Left ventricle myocardium inferior (tissue), 1 donor: ENCODE results near the gene SAYSD1. TPM values are rescaled to one million over a fixed set of nuclear protein-coding genes. Genes with fewer than 3 reads are reported as not detected.

Source experiments
- DNase-seq: peaks from one replicate; pipeline ENCODE4 v3.0.0-alpha.2; 2020
- H3K27ac ChIP-seq: fragments of 200-600 bp; replicated peaks from 2 replicates; pipeline ENCODE4 v1.8.0; 2021
- H3K27me3 ChIP-seq: fragments of 200-600 bp; 2 replicates; pipeline ENCODE4 v1.8.0; 2021; ENCODE audit warnings: low read depth
- H3K36me3 ChIP-seq: fragments of 200-600 bp; 2 replicates; pipeline ENCODE4 v1.8.0; 2021
- H3K4me1 ChIP-seq: fragments of 200-600 bp; 2 replicates; pipeline ENCODE4 v1.8.0; 2021
- H3K4me3 ChIP-seq: fragments of 200-600 bp; 2 replicates; pipeline ENCODE4 v1.8.0; 2021; ENCODE audit warnings: mild to moderate bottlenecking, moderate library complexity
- H3K9me3 ChIP-seq: fragments of 200-600 bp; replicated peaks from 2 replicates; pipeline ENCODE4 v1.8.0; 2021
- intact Hi-C: fragments of 100-400 bp; cut with micrococcal nuclease; formaldehyde crosslinking; loops from one replicate; pipeline ENCODE4 v1.11.0; 2022
- total RNA-seq: library from RNA; stranded (reverse); fragmentation: NEBNext Ultra II Directional; extraction: Animal tissue kit (Norgen Biotek cat#: 25700); gene quantifications from one replicate; pipeline ENCODE4 v1.2.1, GENCODE V29; 2021
- TF ChIP-seq, protein P1 (sequence below): fragments of 200-600 bp; IDR thresholded peaks from 2 replicates; pipeline ENCODE4 v1.8.0; 2021; ENCODE audit warnings: antibody characterized with exemption, mild to moderate bottlenecking, borderline replicate concordance
- donor health status: DM: no; HTN: yes; CAD: no; lungs with severe emphysema.

SAYSD1 gene
- total RNA-seq, 1 donor from 2014 or later = 10.0 TPM

DNA sequence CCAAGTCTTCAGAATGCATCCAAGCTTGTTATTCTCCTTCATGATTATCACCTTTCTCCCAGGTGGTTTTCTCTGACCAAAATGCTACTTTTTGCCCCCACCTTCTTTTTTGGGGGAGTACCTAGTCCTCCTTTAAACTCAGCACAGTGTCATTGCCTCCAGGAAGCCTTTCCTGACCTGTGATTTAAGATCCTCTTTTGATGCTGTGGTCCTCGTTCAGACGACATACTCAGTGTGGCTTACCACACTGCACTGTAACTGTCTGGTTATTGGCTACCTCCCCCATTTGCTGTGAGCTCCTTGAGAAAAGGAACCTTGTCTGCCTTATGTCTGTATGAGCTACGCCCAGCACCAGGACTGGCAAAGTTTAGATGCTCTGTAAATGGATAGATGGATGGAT lies 14.6 kb downstream of the SAYSD1 start:
- peaks cover 14% of the 10 kb centered on the region for H3K36me3 ChIP-seq
- H3K9me3 ChIP-seq = no peaks in the 10 kb centered on the region
- H3K4me3 ChIP-seq = no peak overlapping the region
- H3K27me3 ChIP-seq = no peaks in the 10 kb centered on the region
- H3K27ac ChIP-seq = no peak overlapping the region
- DNase-seq = no peak
- intact Hi-C loops = no loop called here
- H3K4me1 ChIP-seq = peaks cover 4% of the 10 kb centered on the region
- TF ChIP-seq, protein P1, sequence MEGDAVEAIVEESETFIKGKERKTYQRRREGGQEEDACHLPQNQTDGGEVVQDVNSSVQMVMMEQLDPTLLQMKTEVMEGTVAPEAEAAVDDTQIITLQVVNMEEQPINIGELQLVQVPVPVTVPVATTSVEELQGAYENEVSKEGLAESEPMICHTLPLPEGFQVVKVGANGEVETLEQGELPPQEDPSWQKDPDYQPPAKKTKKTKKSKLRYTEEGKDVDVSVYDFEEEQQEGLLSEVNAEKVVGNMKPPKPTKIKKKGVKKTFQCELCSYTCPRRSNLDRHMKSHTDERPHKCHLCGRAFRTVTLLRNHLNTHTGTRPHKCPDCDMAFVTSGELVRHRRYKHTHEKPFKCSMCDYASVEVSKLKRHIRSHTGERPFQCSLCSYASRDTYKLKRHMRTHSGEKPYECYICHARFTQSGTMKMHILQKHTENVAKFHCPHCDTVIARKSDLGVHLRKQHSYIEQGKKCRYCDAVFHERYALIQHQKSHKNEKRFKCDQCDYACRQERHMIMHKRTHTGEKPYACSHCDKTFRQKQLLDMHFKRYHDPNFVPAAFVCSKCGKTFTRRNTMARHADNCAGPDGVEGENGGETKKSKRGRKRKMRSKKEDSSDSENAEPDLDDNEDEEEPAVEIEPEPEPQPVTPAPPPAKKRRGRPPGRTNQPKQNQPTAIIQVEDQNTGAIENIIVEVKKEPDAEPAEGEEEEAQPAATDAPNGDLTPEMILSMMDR = no peak

GRCh38 chr6:39095578-39095977 lies 19.4 kb downstream of the SAYSD1 start:
- Histone ChIP-seq H3K9me3 (no peaks in the 10 kb centered on the region), H3K36me3 (no peaks in the 10 kb centered on the region), H3K4me1 (no peaks in the 10 kb centered on the region), H3K27ac (no peak overlapping the region), H3K4me3 (no peak overlapping the region), H3K27me3 (no peaks in the 10 kb centered on the region)
- intact Hi-C loops = no loop called here
- TF ChIP-seq, protein P1 = no peak
- DNase-seq = no peak

- intact Hi-C loops = no loop called here
These were observed 21.8 kb downstream of the SAYSD1 start for GRCh38 chr6:39093149-39093708.

GRCh38 chr6:39092124-39092523 lies 22.9 kb downstream of the SAYSD1 start:
- H3K27ac ChIP-seq = no peak overlapping the region
- no peaks in the 10 kb centered on the region for H3K36me3 ChIP-seq
- TF ChIP-seq, protein P1 = peak; percentile 54
- H3K4me1 ChIP-seq = peaks cover 32% of the 10 kb centered on the region
- intact Hi-C loops = no loop called here
- no peaks in the 10 kb centered on the region for H3K27me3 ChIP-seq
- DNase-seq = no peak
- no peak overlapping the region for H3K4me3 ChIP-seq
- H3K9me3 ChIP-seq = no peaks in the 10 kb centered on the region

More at GRCh38 chr6:39093149-39093708, 21.8 kb downstream of the SAYSD1 start:
- no peaks in the 10 kb centered on the region for H3K27me3 ChIP-seq
- H3K4me3 ChIP-seq = no peak overlapping the region
- H3K9me3 ChIP-seq = no peaks in the 10 kb centered on the region
- no peak for DNase-seq
- H3K27ac ChIP-seq = no peak overlapping the region
- peaks cover 21% of the 10 kb centered on the region for H3K4me1 ChIP-seq
- no peaks in the 10 kb centered on the region for H3K36me3 ChIP-seq
- TF ChIP-seq, protein P1 = no peak

- H3K27ac ChIP-seq = no peak overlapping the region
- TF ChIP-seq, protein P1 = no peak
- H3K27me3 ChIP-seq = no peaks in the 10 kb centered on the region
- no peak for DNase-seq
- intact Hi-C loops = no loop called here
- H3K4me1 ChIP-seq = peaks cover 41% of the 10 kb centered on the region
- H3K36me3 ChIP-seq = no peaks in the 10 kb centered on the region
- H3K4me3 ChIP-seq = no peak overlapping the region
- H3K9me3 ChIP-seq = no peaks in the 10 kb centered on the region
These were observed 23.8 kb downstream of the SAYSD1 start for GRCh38 chr6:39091220-39091619.
